Measurements from ENCODE around the gene CRAMP1. TPM values are rescaled to one million over a fixed set of nuclear protein-coding genes. Genes with fewer than 3 reads are reported as not detected.
A peak's percentile ranks its signal among the peaks of the same experiment; 100 is the strongest.

The CRAMP1 gene
- total RNA-seq, 1 donor from 2014 or later: 11.3 TPM

GRCh38 chr16:1596516-1596915 is 15.6 kb upstream of the CRAMP1 start:
- DNase-seq: no peak

GRCh38 chr16:1597154-1597553 is 15.0 kb upstream of the CRAMP1 start:
- DNase-seq: no peak

- no peak for DNase-seq
Observed at GRCh38 chr16:1601031-1601430, 11.1 kb upstream of the CRAMP1 start.

GRCh38 chr16:1601489-1601888 is 10.7 kb upstream of the CRAMP1 start:
- no peak for DNase-seq

GRCh38 chr16:1602285-1602684 is 9.9 kb upstream of the CRAMP1 start:
- no peak for DNase-seq

- no peak for DNase-seq
Observed at GRCh38 chr16:1606774-1607173, 5.4 kb upstream of the CRAMP1 start.

GRCh38 chr16:1607971-1608370 is 4.2 kb upstream of the CRAMP1 start:
- no peak for DNase-seq

- DNase-seq: peak; percentile 83
Observed at GRCh38 chr16:1610071-1610898, 1.9 kb upstream of the CRAMP1 start.

GRCh38 chr16:1610899-1611632 is 1.1 kb upstream of the CRAMP1 start:
- DNase-seq: no peak

GRCh38 chr16:1613211-1613622 is 1.1 kb downstream of the CRAMP1 start:
- DNase-seq: no peak

GRCh38 chr16:1613728-1614455 is 1.7 kb downstream of the CRAMP1 start:
- no peak for DNase-seq

- DNase-seq: no peak
Observed at GRCh38 chr16:1614456-1615102, 2.4 kb downstream of the CRAMP1 start.

- no peak for DNase-seq
Observed at GRCh38 chr16:1615761-1616160, 3.6 kb downstream of the CRAMP1 start.

GRCh38 chr16:1619976-1620375 is 7.8 kb downstream of the CRAMP1 start:
- DNase-seq: no peak

- no peak for DNase-seq
Observed at GRCh38 chr16:1620391-1620790, 8.2 kb downstream of the CRAMP1 start.

- DNase-seq: no peak
Observed at GRCh38 chr16:1621851-1622250, 9.7 kb downstream of the CRAMP1 start.

- DNase-seq: no peak
Observed at GRCh38 chr16:1626327-1626726, 14.2 kb downstream of the CRAMP1 start.

- no peak for DNase-seq
Observed at GRCh38 chr16:1626776-1627175, 14.6 kb downstream of the CRAMP1 start.

- DNase-seq: no peak
Observed at GRCh38 chr16:1630450-1631213, 18.5 kb downstream of the CRAMP1 start.

GRCh38 chr16:1631230-1631629 is 19.1 kb downstream of the CRAMP1 start:
- DNase-seq: no peak

GRCh38 chr16:1631931-1632637 is 19.9 kb downstream of the CRAMP1 start:
- no peak for DNase-seq

Data from skin of body (tissue), 2 donors.